Germinal center (tissue), 1 donor: ENCODE data around the gene EPB41L4B.

ENCODE experiments used
- DNase-seq: peaks from one replicate; pipeline ENCODE4 v3.0.0; 2012; ENCODE audit warnings: mixed read lengths, low spot score

EPB41L4B gene

DNA sequence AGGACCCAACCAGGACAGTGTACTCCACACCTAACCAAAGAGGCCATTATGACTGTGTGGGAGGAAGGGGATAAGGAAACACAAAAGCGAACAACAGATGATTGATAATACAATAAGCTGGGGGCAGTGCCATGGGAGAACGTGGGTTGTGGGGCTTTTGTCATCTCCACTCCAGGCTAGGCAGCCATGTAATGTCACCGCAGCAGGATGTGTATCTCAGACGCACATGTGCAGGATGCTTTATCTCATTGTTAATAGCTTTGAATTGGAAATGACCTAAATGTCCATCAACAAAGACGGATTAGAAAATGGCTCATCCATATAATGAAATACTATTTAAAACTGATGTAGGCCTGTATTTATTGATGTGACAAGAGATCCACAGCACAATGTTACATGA, 51.0 kb downstream of the EPB41L4B start:
- no peak for DNase-seq

DNA sequence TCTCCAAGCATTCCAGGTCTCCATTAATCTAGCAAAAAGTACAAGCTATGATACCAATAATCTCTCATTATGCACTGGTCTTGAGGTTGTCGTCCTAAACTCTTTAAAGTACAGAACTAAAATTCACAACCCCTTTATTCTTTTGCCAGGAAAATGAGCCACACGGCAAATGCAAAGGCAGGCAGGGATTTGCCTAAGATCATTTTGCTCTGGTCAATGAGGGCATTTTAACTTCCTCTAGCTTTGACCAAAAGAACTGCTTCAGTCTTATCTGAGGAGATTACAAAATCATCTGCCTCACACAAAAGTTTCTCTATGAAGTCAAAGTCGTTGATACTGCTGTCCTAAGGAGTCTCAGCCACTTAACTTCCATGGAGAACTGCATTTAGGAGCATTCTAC, 51.8 kb downstream of the EPB41L4B start:
- no peak for DNase-seq

- DNase-seq = no peak
These were observed 53.3 kb downstream of the EPB41L4B start for GRCh38 chr9:109267555-109267954.

- DNase-seq = no peak
These were observed 55.8 kb downstream of the EPB41L4B start for GRCh38 chr9:109264877-109265587.

DNA sequence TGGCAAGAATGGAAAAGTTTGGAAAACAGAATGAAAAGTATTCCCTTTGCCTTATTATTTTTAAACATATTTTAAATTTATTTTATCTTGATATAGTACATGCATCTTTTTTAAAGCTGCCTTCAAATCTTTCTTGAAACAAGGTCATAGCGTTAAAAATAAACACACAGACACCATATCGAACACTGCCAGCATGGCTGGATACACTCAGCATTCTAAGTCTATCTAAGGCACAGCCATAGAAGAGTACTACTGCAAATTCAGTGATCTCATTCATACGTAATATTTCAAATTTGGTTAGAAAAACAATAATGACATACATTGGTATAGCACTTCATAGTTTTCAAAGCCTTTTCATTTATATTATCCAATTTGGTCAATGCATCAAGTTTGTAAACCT, 57.5 kb downstream of the EPB41L4B start:
- no peak for DNase-seq

- no peak for DNase-seq
These were observed 62.2 kb downstream of the EPB41L4B start for GRCh38 chr9:109258481-109259302.

DNA sequence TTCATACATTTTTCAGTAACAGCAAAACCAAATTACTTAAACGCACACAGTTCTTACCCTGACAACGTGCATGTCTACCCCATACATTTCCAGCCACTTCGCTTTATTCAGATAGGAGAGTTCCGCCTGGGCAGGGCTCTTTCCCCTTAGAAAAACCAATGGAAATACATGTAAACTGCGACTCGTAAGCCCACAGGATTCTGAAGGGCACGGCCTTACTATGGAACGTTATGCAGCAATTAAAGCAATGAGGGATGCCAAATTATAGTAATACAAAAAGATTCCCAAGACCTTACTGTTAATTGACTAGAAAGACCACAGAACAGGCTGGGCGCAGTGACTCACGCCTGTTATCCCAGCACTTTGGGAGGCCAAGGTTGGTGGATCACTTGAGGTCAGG, 64.5 kb downstream of the EPB41L4B start:
- DNase-seq = no peak

GRCh38 chr9:109255394-109255793, 65.5 kb downstream of the EPB41L4B start:
- no peak for DNase-seq

DNA sequence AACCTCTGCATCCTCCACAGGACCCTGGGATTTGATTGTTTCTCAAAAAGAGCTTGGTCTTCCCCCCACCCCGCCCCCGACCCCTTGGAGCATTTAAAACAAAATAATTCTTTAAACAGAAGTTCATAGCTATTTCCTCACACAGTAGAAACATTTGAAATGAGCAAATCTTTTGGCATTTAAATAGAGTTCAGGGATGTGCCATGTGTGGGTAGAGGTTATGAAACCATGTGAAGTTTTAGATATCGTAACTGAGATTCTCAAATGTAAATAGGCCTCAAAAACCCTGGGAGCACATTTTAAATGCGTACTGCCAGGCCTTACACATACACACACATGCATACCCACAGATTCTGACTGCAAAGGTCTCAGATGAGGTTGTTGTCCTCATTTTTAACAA, 66.5 kb downstream of the EPB41L4B start:
- DNase-seq = no peak

- no peak for DNase-seq
These were observed 67.1 kb downstream of the EPB41L4B start for GRCh38 chr9:109253637-109254284.

- no peak for DNase-seq
These were observed 67.6 kb downstream of the EPB41L4B start for GRCh38 chr9:109253241-109253636.

DNA sequence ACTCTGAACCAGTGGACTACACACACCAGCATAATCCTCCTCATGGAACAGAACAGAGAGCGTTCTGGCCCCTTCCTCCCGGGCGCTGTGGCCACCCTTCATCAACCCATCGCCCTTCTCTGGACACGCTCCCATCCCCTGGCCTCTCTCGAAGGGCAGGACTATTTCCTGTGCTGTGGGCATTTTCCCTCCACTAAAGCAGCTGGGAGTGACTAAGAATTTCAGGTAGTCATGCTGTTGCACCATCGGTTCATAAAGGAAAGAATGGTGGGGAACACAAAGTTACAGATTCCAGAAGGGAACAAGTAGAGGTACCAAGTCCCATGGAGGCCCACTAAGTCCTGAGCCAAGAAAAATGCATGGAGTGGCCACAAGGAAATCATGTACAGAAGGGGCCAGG, 68.6 kb downstream of the EPB41L4B start:
- DNase-seq = no peak

DNA sequence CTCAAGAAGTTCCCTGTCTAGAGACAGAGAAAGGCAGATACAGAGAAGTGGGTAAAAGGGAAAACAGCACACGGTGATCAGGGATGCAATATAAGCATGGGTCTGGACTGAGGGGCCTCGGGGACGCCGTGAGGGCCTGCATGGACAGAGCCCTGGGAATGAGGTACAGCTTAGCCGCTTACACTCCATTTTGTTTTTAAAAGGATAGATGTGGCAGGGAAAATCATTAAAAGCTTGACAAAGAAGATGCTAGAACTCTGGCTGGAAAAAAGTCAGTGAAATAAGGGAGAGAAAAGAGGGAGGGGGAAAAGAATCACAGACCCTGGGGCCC, 69.1 kb downstream of the EPB41L4B start:
- no peak for DNase-seq

- DNase-seq = no peak
These were observed 69.6 kb downstream of the EPB41L4B start for GRCh38 chr9:109251080-109251775.

GRCh38 chr9:109250771-109251079, 70.1 kb downstream of the EPB41L4B start:
- DNase-seq = no peak

DNA sequence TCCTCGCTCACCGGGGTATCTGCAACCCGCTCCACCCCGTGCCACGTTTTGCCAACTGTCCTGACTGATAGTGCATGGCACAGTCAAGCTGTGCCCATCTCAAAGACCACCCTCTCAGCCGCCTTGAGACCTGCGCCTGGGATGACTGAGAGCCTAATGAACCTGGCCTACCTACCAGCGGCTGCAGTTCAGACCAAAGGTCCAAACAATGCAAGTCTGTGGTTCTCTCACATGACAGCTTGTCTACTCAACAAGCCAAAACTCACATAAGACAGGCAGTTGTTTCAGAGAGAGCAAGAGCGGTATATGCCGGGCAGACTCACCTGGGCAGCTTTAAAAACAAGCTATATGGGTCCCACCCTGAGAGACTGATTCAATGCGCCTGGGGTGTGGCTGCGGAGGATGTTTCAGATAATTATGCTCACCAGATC, 70.5 kb downstream of the EPB41L4B start:
- no peak for DNase-seq

DNA sequence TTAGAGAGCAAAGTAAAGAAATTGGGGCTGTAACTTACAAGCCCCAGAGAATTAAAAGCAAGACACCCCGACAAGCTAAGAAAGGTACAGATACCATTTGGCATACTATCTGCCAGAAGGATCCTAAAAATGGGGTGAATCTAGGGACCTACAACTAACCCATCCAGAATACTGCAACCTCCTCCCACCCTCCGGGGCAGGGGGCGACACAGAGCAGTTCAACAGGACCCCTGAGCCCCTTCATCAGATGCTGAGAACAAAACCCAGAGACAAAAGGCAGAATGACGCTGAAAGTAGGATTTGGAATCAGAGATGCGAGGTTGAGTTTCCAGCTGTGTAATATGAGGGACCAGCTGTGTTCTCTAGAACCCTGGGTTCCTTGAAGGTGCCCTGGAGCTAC, 71.2 kb downstream of the EPB41L4B start:
- no peak for DNase-seq

DNA sequence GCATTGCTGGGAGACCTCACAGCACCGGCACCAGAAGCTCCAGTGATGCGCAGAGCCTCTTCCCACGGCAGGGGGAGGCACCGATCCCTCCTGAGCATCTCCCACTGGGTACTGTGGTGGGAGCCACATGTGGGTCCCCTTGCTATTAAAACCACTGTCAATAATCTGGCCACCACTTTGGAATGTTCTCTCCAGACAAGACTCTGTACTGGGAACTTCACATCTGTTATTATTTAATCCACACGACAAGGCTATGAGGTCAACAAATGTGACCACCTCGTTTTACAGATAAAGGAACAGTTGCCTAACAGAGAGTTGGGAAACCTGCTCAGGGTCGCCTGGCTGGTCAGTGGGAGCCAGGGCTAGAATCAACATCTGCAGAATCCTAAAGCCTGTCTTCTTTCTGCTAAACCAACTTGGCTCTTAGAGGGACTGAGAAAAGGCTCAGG, 72.7 kb downstream of the EPB41L4B start:
- DNase-seq = no peak

- DNase-seq = no peak
These were observed 73.6 kb downstream of the EPB41L4B start for GRCh38 chr9:109247228-109247627.

GRCh38 chr9:109246533-109246932, 74.3 kb downstream of the EPB41L4B start:
- DNase-seq = no peak

GRCh38 chr9:109245310-109245897, 75.5 kb downstream of the EPB41L4B start:
- no peak for DNase-seq
